ENCODE data around the gene CEP68.

DNA sequence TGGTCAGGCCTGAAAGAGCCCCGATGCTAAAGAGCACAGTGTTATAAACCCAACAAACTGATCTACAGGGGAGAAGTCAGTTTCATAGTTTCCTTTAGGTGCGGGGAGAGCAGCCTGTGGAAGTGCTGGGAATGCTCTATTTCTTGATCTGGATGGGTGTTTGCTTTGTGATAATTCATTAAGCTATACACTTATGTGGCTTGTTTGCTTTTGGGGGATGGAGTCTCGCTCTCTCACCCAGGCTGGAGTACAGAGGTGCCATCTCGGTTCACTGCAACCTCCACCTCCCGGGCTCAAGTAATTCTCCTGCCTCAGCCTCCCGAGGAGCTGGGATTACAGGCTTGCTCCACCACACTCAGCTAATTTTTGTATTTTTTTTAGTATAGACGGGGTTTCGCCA is 30.1 kb upstream of the CEP68 start:
- TF ChIP-seq CTCF (IDR thresholded peaks at IDR 0.05) (no peak), EP300 (IDR thresholded peaks at IDR 0.05; ENCODE audit: low read depth) (no peak)

Data from transverse colon (tissue), 3 donors.